Activated naive CD4-positive, alpha-beta T cell treated with anti-CD3 and anti-CD28 coated beads, Interleukin-2, amount 50 U/mL, for 24 hours (primary cell): Measurements from ENCODE around the gene GRK4.

Experiments
- H3K27ac Mint-ChIP-seq: one replicate; pipeline ENCODE4 v1.8.0; 2021; ENCODE audit warnings: mild to moderate bottlenecking, mixed read lengths
- H3K27me3 Mint-ChIP-seq: one replicate; pipeline ENCODE4 v1.8.0; 2021; ENCODE audit warnings: mixed read lengths
- H3K36me3 Mint-ChIP-seq: one replicate; pipeline ENCODE4 v1.8.0; 2021; ENCODE audit warnings: mixed read lengths
- H3K4me1 Mint-ChIP-seq: one replicate; pipeline ENCODE4 v1.8.0; 2021; ENCODE audit warnings: mixed read lengths
- H3K4me3 Mint-ChIP-seq: one replicate; pipeline ENCODE4 v1.8.0; 2021; ENCODE audit warnings: mild to moderate bottlenecking, mixed read lengths
- H3K9me3 Mint-ChIP-seq: one replicate; pipeline ENCODE4 v1.8.0; 2021; ENCODE audit warnings: mixed read lengths

The GRK4 gene

DNA sequence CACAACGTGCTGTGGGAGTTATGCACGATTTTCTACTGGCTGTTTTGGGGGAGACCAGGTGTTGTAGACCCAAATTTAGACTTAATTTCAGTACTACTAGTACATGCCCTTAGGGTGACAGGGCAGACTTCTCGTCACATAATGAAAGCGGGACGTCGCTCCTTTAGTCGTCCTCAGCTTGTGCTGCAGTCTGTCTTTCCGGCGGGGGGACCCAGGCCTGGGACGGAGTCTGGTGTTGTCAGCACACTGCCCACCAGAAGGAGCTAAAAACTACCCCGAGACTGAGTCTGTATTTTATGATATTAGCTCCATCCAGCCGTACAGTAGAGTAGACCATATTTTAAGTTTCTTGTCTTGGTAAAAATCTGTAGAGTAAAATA is 35.7 kb upstream of the GRK4 start:
- Mint-ChIP-seq H3K27me3 (no peaks in the 10 kb centered on the region), H3K4me1 (peaks cover 18% of the 10 kb centered on the region), H3K4me3 (no peak overlapping the region), H3K9me3 (no peaks in the 10 kb centered on the region), H3K27ac (peak overlapping the region; percentile 15), H3K36me3 (peaks cover 6% of the 10 kb centered on the region)

DNA sequence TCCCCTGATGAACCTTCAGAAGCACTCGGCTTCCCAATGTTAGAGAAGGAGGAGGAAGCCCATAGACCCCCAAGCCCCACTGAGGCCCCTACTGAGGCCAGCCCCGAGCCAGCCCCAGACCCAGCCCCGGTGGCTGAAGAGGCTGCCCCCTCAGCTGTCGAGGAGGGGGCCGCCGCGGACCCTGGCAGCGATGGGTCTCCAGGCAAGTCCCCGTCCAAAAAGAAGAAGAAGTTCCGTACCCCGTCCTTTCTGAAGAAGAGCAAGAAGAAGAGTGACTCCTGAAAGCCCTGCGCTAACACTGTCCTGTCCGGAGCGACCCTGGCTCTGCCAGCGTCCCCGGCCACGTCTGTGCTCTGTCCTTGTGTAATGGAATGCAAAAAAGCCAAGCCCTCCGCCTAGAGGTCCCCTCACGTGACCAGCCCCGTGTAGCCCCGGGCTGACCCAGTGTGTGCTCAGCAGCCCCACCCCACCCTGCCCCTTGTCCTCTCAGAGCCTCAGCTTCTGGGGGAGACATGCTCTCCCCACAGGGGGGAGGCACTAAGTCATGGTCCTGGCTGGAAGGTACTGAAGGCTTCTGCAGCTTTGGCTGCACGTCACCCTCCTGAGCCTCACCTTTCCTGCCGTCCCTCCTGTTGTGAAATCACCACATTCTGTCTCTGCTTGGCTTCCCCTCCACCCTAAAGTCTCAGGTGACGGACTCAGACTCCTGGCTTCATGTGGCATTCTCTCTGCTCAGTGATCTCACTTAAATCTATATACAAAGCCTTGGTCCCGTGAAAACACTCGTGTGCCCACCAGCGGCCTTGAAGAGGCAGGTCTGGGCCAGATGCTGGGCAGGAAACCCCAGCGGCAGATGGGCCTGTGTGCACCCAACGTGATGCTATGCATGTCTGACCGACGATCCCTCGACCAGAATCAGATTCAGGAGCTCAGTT is 34.9 kb upstream of the GRK4 start:
- no peak overlapping the region for H3K4me3 Mint-ChIP-seq
- H3K27ac Mint-ChIP-seq, result peak overlapping the region; percentile 46
- H3K36me3 Mint-ChIP-seq, result peaks cover 6% of the 10 kb centered on the region
- H3K27me3 Mint-ChIP-seq, result no peaks in the 10 kb centered on the region
- peaks cover 18% of the 10 kb centered on the region for H3K4me1 Mint-ChIP-seq
- H3K9me3 Mint-ChIP-seq, result no peaks in the 10 kb centered on the region

DNA sequence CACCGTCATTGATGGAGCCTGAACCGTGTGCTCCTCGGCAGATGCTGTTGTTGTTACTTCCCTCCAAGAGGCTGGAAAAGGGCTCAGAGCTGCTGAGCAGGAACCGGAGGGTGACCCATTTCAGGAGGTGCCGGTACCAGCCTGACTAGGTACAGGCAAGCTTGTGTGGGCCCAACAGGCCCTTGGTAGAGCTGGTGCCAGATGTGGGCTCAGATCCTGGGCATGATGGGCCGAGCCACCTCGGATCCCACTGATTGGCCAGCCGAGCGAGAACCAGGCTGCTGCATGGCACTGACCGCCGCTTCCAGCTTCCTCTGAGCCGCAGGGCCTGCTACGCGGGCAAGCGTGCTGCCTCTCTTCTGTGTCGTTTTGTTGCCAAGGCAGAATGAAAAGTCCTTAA is 33.9 kb upstream of the GRK4 start:
- H3K27ac Mint-ChIP-seq, result peak overlapping the region; percentile 30
- no peaks in the 10 kb centered on the region for H3K9me3 Mint-ChIP-seq
- no peak overlapping the region for H3K4me3 Mint-ChIP-seq
- peaks cover 15% of the 10 kb centered on the region for H3K4me1 Mint-ChIP-seq
- H3K36me3 Mint-ChIP-seq, result peaks cover 6% of the 10 kb centered on the region
- no peaks in the 10 kb centered on the region for H3K27me3 Mint-ChIP-seq

DNA sequence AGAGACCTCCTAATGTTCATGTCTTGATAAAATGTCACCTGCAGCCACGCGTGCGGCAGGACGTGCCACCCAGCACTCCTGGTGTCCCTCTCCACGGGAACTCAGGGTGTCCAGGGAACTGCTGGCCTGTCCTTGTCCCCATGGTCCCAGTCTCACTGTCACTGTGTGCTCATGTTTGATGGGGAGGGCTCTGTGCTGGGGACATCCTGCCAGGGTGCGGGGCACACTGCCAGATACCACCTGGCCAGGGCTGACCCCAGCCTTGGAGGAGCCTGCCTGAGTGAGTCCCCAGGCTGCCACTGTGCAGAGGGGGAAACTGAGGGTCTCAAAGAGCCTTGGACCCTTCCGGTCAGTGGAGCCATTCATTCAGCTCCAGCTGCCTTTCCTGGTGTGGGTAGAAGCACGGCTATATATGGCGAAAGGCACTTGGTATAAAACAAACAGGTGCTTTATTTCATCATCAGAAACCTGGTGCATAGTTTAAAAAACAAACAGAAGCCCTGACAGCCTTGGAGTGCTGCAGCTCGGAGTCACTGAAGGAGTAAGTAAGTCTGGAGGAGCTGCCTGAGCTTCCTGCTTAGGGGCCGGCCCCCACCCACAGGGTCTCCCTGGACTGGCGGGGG is 33.1 kb upstream of the GRK4 start:
- Mint-ChIP-seq H3K36me3 (peaks cover 6% of the 10 kb centered on the region), H3K4me3 (no peak overlapping the region), H3K27ac (peak overlapping the region; percentile 35)

DNA sequence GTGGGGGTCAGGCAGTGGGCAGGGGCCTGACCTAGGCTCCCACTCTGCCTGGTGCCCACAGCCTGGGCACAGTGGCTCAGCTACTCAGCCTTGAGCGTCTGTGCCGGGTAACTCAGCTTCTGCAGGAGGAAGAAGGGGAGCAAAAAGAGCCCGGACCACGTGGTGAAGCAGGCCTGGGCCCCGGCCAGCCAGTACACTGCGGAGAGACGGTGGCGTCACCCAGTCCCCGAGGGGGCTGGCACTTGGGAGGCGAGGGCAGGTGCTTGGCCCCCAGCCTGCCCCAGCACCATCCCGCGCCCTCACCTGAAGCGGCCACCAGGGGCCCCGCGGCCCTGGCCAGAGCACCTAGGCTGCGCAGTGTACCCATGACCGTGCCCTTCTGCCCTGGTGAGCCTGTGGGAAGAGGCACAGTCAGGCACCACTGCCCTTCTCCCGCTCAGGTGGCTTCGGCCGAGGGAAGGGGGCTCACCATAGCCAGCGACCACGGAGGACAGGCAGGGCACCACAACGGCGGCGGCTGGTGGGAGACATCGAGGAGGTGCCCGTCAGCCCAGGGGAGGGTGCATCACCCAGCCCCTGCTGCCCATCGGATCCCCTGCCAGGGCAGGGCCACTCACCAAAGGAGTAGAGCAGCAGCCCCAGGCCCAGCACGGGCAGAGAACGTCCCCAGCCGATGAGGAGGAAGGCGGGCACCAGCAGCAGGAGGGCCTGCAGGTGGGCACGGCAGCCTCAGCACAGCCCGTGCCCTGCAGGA is 32.4 kb upstream of the GRK4 start:
- Mint-ChIP-seq H3K36me3 (peaks cover 6% of the 10 kb centered on the region), H3K4me3 (no peak overlapping the region)

More for the DNA sequence above, 33.1 kb upstream of the GRK4 start:
- peaks cover 15% of the 10 kb centered on the region for H3K4me1 Mint-ChIP-seq
- H3K9me3 Mint-ChIP-seq, result no peaks in the 10 kb centered on the region
- H3K27me3 Mint-ChIP-seq, result no peaks in the 10 kb centered on the region

DNA sequence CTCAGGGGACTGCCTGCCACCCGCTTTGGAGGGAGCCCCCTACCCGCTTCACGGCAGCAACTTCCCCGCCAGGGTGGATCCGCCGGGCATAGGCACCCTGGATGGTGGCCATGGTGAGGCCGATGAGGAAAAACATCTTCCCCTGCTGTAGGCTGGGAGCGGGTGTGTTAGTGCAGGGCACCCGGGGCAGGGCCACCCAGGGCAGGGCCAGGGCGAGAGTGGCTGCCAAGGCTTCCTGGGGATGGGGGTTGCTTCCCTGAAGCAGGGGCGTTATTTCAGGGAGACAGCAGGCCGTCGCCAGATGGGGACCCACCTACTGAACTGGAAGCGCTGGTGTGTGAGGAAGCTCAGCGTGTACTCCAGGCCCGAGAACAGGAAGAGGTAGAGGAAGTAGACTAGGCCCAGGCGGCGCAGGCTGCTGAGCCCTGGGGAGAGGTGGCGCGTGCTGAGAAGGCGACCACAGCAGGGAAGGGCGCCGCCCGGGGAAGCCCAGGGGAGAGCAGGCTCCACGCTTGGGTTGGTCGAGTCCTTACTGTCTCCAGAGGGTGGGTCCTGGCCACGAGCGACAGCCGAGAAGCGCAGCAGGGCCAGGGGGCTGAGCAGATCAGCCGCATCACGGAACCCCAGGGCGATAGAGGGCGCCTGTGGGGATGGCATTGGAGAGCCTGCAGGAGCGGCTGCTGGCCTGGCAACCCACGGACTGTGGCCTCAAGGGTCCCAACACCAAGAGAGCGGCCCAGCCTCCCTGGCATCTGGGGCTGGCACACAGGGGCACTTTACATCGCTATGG is 31.7 kb upstream of the GRK4 start:
- H3K27me3 Mint-ChIP-seq, result no peaks in the 10 kb centered on the region
- peak overlapping the region; percentile 89 for H3K27ac Mint-ChIP-seq
- H3K9me3 Mint-ChIP-seq, result no peaks in the 10 kb centered on the region
- peak overlapping the region; percentile 74 for H3K4me3 Mint-ChIP-seq
- H3K4me1 Mint-ChIP-seq, result peaks cover 26% of the 10 kb centered on the region
- H3K36me3 Mint-ChIP-seq, result peaks cover 6% of the 10 kb centered on the region

More for the DNA sequence above, 32.4 kb upstream of the GRK4 start:
- Mint-ChIP-seq H3K27me3 (no peaks in the 10 kb centered on the region), H3K4me1 (peaks cover 18% of the 10 kb centered on the region), H3K9me3 (no peaks in the 10 kb centered on the region), H3K27ac (no peak overlapping the region)

DNA sequence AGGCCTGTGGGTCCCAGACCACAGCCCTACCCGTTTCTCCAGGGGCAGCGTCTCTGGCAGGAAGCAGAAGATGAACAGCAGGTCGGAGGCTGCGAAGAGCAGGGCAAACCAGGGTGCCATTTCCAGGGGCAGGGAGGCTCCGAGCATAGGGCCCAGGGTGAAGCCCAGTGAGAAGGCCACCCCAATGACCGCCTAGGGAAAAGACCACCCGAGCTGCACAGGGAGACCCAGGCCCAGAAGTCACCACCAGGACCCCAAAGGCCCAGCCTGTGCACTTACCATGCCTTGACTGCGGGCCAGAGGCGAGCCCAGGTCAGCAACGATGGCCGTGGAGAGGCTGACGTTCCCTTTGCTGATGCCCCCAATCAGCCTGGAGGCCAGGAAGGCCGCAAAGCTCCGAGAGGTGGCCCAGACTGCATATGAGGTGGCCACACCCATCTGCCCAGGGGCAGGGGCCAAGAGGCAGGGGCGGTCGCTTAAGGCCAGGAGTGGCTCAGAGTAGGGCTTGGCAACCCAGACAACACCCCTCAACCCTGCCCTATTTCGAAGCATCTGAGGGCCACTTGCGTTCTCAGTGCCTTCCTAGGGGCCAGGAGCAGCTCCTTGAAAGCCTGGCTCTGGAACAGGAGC is 30.9 kb upstream of the GRK4 start:
- Mint-ChIP-seq H3K9me3 (no peaks in the 10 kb centered on the region), H3K27me3 (no peaks in the 10 kb centered on the region), H3K4me3 (peak overlapping the region; percentile 92), H3K36me3 (peaks cover 6% of the 10 kb centered on the region), H3K4me1 (peaks cover 33% of the 10 kb centered on the region), H3K27ac (peak overlapping the region; percentile 93)

DNA sequence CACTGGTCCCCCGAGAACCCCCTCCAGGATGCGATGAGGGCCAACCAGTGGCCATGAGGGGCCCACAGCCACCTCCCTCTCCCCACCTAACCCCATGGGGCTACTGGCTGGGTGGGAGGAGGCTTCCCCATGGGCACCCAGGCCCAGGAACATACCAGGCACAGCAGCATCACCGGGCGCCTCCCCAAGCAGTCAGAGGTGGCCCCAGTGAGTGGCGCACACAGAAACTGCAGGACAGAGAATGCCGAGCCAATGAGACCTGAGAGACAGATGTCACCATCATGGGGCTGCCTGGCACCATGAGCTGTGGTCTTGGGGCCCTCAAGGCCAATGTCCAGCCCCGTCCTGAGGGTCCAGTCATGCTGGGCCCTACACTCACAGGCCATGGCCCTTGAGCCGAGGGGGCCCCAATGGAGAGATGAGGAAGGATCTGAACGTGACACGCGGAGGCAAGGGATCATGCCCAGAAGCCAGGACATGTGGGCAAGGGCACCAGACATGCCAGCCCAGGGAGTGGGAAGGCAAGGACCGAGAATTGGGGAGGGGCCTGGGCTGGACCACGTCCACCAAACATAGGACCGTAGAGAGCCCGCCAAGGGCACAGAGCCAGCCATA is 30.3 kb upstream of the GRK4 start:
- peaks cover 36% of the 10 kb centered on the region for H3K4me1 Mint-ChIP-seq
- peak overlapping the region; percentile 93 for H3K27ac Mint-ChIP-seq
- H3K36me3 Mint-ChIP-seq, result peaks cover 3% of the 10 kb centered on the region
- H3K9me3 Mint-ChIP-seq, result no peaks in the 10 kb centered on the region
- no peaks in the 10 kb centered on the region for H3K27me3 Mint-ChIP-seq
- peak overlapping the region; percentile 92 for H3K4me3 Mint-ChIP-seq

DNA sequence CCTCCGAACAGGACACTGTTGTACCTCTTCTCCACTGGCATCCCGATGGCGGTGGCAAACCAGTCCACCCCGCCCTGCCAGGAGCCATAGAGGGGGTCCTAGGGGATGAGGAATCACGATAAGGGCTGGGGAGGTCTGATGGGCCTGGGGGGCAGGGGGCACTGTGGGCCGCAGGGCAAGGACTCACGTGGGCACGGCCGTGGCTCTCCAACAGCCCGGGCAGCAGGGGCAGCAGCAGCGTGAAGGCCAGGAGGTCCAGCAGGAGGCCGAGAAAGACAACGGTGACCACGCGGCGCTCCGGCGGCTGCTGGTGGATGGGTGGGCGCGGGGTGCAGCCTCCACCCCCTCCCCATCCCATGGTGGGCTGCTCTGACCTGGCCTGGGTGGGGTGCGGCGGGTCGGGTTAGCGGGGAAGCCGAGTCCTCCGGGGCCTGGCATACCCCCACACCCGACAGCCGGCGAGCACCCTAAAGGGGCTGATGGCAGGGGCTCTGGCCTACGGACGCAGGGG is 29.8 kb upstream of the GRK4 start:
- H3K36me3 Mint-ChIP-seq, result peaks cover 3% of the 10 kb centered on the region
- no peaks in the 10 kb centered on the region for H3K27me3 Mint-ChIP-seq
- peak overlapping the region; percentile 92 for H3K4me3 Mint-ChIP-seq
- peaks cover 36% of the 10 kb centered on the region for H3K4me1 Mint-ChIP-seq
- no peaks in the 10 kb centered on the region for H3K9me3 Mint-ChIP-seq
- peak overlapping the region; percentile 93 for H3K27ac Mint-ChIP-seq

DNA sequence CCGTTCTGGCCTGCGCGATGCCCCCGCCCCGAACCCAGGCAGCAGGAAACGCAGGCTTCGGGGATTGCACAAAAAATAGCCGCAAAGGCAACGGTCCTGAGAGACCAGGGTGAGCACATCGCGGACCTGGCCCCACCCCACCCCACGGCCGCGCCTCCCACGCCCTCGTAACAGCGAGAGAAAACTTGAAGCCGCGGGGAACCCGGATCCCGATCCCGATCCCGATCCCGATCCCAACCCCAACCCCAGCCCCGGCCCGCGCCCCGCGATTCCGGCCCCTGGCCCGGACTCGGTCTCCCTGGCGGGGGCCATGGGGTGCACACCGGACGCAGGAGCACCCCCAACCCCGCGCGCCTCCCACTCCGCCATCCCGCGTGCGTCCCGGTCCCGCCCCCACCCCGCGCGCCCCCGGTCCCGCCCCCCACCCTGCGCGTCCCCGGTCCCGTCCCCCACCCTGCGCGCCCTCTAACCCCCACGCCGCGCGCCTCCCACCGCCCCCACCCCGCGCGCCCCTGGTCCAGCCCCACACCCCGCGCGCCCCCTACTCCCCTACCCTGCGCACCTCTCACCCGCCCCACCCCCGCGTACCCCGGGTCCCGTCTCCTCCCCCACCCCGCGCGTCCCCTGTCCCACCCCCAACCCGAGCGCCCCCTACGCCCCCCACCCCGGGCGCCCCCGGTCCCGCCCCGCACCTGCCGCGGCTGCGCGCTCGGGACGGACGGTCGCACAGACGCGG is 29.1 kb upstream of the GRK4 start:
- Mint-ChIP-seq H3K36me3 (peaks cover 3% of the 10 kb centered on the region), H3K27me3 (no peaks in the 10 kb centered on the region), H3K9me3 (no peaks in the 10 kb centered on the region), H3K4me3 (peak overlapping the region; percentile 91), H3K27ac (no peak overlapping the region), H3K4me1 (peaks cover 36% of the 10 kb centered on the region)

DNA sequence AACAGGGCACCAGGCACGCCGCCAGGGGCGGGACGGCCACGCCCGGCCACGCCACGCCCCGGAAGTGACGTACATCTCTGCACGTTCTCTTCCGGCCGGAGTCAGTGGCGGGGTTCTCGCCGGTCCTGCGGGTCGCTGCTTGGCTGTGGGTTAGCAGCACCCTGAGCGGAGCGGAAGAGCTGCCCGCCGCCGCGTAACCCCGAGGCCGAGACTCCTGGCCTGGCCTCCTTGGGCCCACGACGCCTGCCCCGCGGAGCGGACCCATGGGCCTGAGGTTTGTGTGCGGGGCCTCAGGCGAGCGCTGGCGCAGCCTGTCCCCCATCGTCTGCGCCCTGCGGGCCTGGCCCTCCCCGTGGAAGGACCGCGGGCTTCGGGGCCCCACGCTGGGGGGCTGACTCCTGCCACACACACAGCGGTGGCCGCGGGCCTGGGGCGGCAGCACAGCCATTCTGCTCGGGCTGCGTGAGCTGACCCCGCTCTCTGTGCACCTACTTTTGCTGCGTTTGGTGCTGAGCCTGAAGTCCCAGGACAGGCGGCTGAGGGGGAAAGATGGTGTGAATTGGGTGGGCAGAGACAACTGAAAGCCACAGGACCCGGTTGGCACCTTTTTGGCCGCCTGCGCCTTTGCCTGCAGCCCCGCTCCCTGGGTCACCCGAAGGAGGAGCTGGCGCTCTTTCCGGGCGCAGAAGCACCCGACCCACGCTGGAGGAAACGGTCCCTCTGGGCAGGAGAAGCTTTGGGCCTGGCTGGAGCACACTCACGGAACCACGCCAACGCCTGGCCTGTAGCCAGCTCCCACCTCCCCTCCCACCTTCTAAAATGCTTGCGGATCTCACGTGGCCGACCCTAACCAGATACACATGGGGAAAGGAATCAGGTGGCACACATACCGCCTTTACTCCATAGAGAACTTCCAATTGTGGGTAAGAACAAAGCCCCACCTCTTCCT is 28.3 kb upstream of the GRK4 start:
- Mint-ChIP-seq H3K27ac (peak overlapping the region; percentile 81), H3K36me3 (peaks cover 3% of the 10 kb centered on the region), H3K4me3 (peak overlapping the region; percentile 91), H3K27me3 (no peaks in the 10 kb centered on the region), H3K4me1 (peaks cover 36% of the 10 kb centered on the region), H3K9me3 (no peaks in the 10 kb centered on the region)

DNA sequence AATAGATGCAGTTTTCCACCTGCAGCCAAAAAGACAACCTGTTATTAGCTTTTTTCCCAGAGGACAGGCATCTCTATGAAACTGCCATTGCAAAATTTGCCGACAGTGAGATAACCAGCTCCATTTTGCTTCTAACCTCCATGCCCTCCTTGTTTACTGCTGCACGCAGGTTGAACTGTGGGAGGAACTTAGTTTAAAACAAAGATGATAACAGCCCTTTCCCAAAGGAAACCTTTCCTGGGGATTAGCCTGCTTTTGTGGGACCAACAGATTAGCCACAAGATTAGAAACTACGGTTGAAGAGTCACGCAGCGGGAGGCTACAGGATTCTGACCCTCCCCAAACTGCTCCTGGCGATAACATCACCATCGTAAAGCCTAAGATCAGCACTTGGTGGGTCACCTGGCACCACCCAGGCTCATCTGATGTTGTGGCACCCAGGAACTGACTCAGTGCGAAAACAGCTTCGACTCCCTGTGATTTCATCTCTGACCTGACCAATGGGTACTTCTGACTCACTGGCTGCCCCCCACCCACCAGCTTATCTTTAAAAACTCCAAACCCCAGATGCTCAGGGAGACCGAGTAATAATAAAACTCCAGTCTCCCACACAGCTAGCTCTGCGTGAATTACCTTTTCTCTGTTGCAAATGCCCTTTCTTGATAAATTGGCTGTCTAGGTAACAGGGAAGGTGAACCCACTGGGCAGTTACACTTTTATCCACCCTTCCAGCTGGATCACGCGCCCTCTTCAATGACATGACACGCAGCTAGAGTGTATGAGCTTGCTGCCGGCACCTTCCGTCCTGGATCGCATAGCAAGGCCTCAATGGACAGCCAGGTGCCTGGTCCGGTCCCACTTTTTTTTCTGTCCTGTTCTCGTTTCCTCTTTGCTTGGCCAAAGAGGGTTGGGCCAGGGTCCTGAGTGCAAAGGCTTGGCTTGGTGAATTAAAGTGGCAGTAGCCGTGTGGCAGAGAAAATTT is 27.3 kb upstream of the GRK4 start:
- Mint-ChIP-seq H3K4me1 (peaks cover 36% of the 10 kb centered on the region), H3K27me3 (no peaks in the 10 kb centered on the region), H3K27ac (peak overlapping the region; percentile 81), H3K4me3 (peak overlapping the region; percentile 91), H3K9me3 (no peaks in the 10 kb centered on the region), H3K36me3 (peaks cover 3% of the 10 kb centered on the region)
